OCI-LY7 (cell line): ENCODE results near the gene FKBP2. TPM values are rescaled to one million over a fixed set of nuclear protein-coding genes. Genes with fewer than 3 reads are reported as not detected.

Experiments used
- BruUV-seq: library from RNA; stranded (reverse); fragments of 400-500 nt; replicated peaks from 2 replicates; lab custom pipeline; 2021; lab: Mats Ljungman, UMichigan
- CTCF ChIA-PET: fragments of 300-600 bp; sonication (Branson Sonifier 250); formaldehyde crosslinking; loops from one replicate; lab custom pipeline; 2022; ENCODE audit warnings: antibody characterized with exemption; ENCODE audit not compliant: unreplicated experiment; lab: Charles Lee
- POLR2A ChIA-PET: fragments of 300-600 bp; sonication (Branson Sonifier 250); formaldehyde crosslinking; loops from one replicate; lab custom pipeline; 2022; ENCODE audit warnings: antibody characterized with exemption; lab: Charles Lee
- DNase-seq: peaks from one replicate; pipeline ENCODE4 v3.0.0-alpha.2; 2015; ENCODE audit warnings: low spot score
- H2AFZ ChIP-seq: fragments of 200-600 bp; sonication (generic), shearing (Covaris generic); 2 replicates; pipeline ENCODE4 v1.6.1; 2014; ENCODE audit warnings: mild to moderate bottlenecking, antibody characterized with exemption, low read length, moderate library complexity
- H3K27ac ChIP-seq: fragments of 200-600 bp; sonication (generic); 2 replicates; pipeline ENCODE4 v1.5.1; 2014; ENCODE audit warnings: mixed run types, low read depth, mild to moderate bottlenecking, moderate library complexity, low read length, inconsistent platforms; ENCODE audit not compliant: poor library complexity, severe bottlenecking
- H3K36me3 ChIP-seq: fragments of 200-600 bp; sonication (generic); 2 replicates; pipeline ENCODE4 v1.6.1; 2014; ENCODE audit warnings: mild to moderate bottlenecking, antibody characterized with exemption, low read length, moderate library complexity, mixed read lengths; ENCODE audit not compliant: insufficient read depth
- H3K4me1 ChIP-seq: fragments of 200-600 bp; sonication (generic); 2 replicates; pipeline ENCODE4 v1.5.1; 2014; ENCODE audit warnings: mild to moderate bottlenecking, low read length; ENCODE audit not compliant: insufficient read depth, poor library complexity, severe bottlenecking
- H3K4me2 ChIP-seq: fragments of 200-600 bp; sonication (generic); 2 replicates; pipeline ENCODE4 v1.6.1; 2014; ENCODE audit warnings: mild to moderate bottlenecking, low read length
- H3K4me3 ChIP-seq: fragments of 200-600 bp; sonication (generic); 2 replicates; pipeline ENCODE4 v1.5.1; 2014; ENCODE audit warnings: mild to moderate bottlenecking, low read depth, low read length; ENCODE audit not compliant: poor library complexity, severe bottlenecking
- H3K79me2 ChIP-seq: fragments of 200-600 bp; sonication (generic); 2 replicates; pipeline ENCODE4 v1.6.1; 2016; ENCODE audit warnings: low read depth, mild to moderate bottlenecking, low read length, moderate library complexity, mixed read lengths; ENCODE audit not compliant: insufficient read depth
- H3K9me2 ChIP-seq: fragments of 200-600 bp; sonication (generic); 2 replicates; pipeline ENCODE4 v1.6.1; 2016; ENCODE audit warnings: mild to moderate bottlenecking, low read length, mixed read lengths; ENCODE audit not compliant: insufficient read depth
- H3K9me3 ChIP-seq: fragments of 200-600 bp; sonication (generic); 2 replicates; pipeline ENCODE4 v1.6.1; 2014; ENCODE audit warnings: mild to moderate bottlenecking, mixed run types, low read length, mixed read lengths
- H4K20me1 ChIP-seq: fragments of 200-600 bp; sonication (generic); 2 replicates; pipeline ENCODE4 v1.6.1; 2014; ENCODE audit warnings: mild to moderate bottlenecking, antibody characterized with exemption, low read length, moderate library complexity, mixed read lengths; ENCODE audit not compliant: insufficient read depth
- CTCF ChIP-seq: fragments of 200-600 bp; sonication (generic); conservative IDR thresholded peaks from 2 replicates; pipeline ENCODE4 v1.5.1; 2014; ENCODE audit warnings: mild to moderate bottlenecking, antibody characterized with exemption, low read length, moderate library complexity, mixed read lengths
- EZH2phosphoT487 ChIP-seq: fragments of 200-600 bp; sonication (generic); IDR thresholded peaks from 2 replicates; pipeline ENCODE4 v1.6.1; 2018; ENCODE audit warnings: low read depth, borderline replicate concordance, mild to moderate bottlenecking, mixed run types, antibody characterized with exemption, low read length, moderate library complexity, mixed read lengths
- intact Hi-C: fragments of 100-400 bp; cut with micrococcal nuclease; formaldehyde crosslinking; loops from one replicate; pipeline ENCODE4 v1.10.0; 2022; ENCODE audit not compliant: unreplicated experiment
- total RNA-seq, 2 experiments: library from RNA; depleted of rRNA in 1 of 2; stranded (reverse); fragments of >200 nt in 1 of 2; shearing (Covaris generic) in 1 of 2; gene quantifications; 2 replicates each; pipeline ENCODE4 v1.2.3, GENCODE V29; 2014 to 2022

Gene FKBP2
- total RNA-seq, 2 experiments from 2014 or later, result 45.5 to 57.3 TPM

DNA sequence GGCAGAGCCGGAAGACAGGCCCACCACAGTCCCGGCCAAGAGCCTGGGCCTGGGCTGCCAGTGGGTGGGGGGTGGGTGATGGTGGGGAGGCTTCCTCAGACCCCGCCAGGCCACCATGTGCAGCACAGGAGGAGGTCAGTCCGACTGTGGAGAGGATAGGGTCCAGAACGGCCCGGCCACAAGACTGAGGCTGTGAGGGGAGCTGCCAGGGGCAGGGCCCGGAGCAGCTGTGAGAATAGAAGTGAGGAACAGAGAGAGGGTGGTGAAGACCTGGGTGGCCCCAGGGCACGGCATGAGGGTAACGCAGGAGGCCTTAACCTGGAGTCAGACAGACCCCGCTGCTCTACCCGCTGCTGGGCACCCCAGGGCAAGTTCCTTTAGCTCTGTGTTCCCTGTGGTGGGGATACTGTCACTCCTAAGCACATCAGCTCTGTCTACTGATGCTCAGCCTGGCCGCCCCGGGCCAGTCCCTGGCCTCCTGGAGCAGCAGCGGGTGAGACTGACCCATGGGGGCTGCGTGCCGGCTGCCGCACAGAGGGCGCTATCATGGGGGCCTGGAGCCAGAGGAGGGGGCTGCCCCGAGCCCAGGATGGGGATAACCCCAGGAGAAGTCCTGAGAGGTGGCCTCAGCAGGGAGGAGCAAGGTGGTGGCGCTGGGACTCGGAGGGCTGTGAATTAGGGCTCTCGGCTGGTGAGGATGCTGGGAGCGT, 32.7 kb upstream of the FKBP2 start:
- Histone ChIP-seq H2AFZ (no peak overlapping the region), H3K9me3 (no peaks in the 10 kb centered on the region), H3K79me2 (peaks cover 17% of the 10 kb centered on the region; the same call in 1 of the 2 replicates), H3K4me3 (peak overlapping the region; percentile 80), H3K27ac (peak overlapping the region; percentile 96), H3K9me2 (no peaks in the 10 kb centered on the region), H4K20me1 (no peaks in the 10 kb centered on the region), H3K4me1 (peaks cover 35% of the 10 kb centered on the region), H3K4me2 (peak overlapping the region; percentile 92), H3K36me3 (peaks cover 80% of the 10 kb centered on the region)
- POLR2A ChIA-PET, result interaction anchor here (0.8 to 5.1 kb wide), 7 partner anchors 16 to 109 kb away, joined by 3 to 29 read pairs (median 15); partner anchors contain the start of genes BAD, FKBP2, NUDT22 and PRDX5
- peak; percentile 29 for DNase-seq
- no peak for TF ChIP-seq EZH2phosphoT487
- no peak for TF ChIP-seq CTCF
- no TSS peak for BruUV-seq
- intact Hi-C loops, result no loop called here
- CTCF ChIA-PET, result interaction anchor here (2.5 kb wide), 1 partner anchor 31 kb away, joined by 9 read pairs; no protein-coding TSS in a partner anchor

DNA sequence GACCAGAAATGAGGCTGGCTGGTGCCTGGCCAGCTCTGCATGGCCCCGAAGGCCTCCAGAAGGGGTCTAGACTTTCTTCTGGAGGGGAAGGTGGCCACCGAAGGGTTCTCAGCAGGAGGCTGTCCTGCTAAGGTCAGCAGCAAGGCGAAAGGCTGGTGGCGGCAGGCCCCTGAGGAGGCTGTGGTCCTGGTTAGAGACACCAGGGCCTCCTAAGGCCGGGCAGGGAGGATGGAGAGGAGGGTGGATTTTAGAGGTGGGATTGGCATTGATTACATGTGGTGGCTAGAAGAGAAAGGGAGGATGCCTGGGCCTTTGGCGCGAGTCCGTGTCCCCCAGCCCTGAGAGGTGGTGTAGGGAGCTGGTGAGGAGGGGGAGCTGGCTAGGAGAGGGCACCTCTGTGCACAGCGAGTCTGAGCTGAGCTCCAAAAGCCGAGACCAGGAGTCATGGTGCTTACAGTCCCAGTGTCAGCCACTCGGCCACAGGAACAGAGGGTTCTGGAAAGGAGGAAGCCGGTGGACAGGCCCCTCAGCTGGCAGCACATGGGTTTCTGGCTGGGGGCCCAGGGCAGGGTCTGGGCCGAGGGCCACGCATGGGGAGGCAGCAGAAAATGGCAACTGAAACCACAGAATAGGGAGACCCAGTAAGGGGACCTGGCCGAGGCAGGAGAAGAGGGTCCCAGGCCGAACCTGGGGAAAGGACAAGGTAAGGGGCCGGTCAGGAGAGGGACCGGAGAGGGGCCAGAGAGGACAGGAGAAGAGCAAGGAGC, 31.9 kb upstream of the FKBP2 start:
- Histone ChIP-seq H3K4me1 (peaks cover 35% of the 10 kb centered on the region), H3K4me2 (peak overlapping the region; percentile 92), H3K27ac (peak overlapping the region; percentile 96), H4K20me1 (no peaks in the 10 kb centered on the region), H3K36me3 (peaks cover 80% of the 10 kb centered on the region), H3K4me3 (peak overlapping the region; percentile 80), H3K9me3 (no peaks in the 10 kb centered on the region), H3K79me2 (peaks cover 17% of the 10 kb centered on the region; the same call in 1 of the 2 replicates), H3K9me2 (no peaks in the 10 kb centered on the region), H2AFZ (no peak overlapping the region)
- intact Hi-C loops, result no loop called here
- no peak for DNase-seq
- TF ChIP-seq EZH2phosphoT487, result no peak
- no peak for TF ChIP-seq CTCF
- POLR2A ChIA-PET, result interaction anchor here (0.8 to 5.1 kb wide), 2 partner anchors 32 to 109 kb away, joined by 4 to 27 read pairs; partner anchors contain the start of genes FKBP2, PRDX5 and TRMT112
- CTCF ChIA-PET, result no interaction called here
- no TSS peak for BruUV-seq
